Measurements from ENCODE around the gene LRRD1. TPM values are rescaled to one million over a fixed set of nuclear protein-coding genes. Genes with fewer than 3 reads are reported as not detected.

LRRD1 gene
- total and polyA plus RNA-seq, 10 of the 15 experiments (the other 5 are each of a cell fraction or from before 2014, with no cell fraction given), result 0.04 to 0.06 TPM; not detected in 8

- TF ChIP-seq NFYB (IDR thresholded peaks at IDR 0.05; ENCODE audit: insufficient read depth, low read depth, low read length) (peak; percentile 49; the same call in 1 of the 2 replicates), ASH2L (IDR thresholded peaks at IDR 0.05; ENCODE audit: borderline replicate concordance, low read depth) (0 out of 2 replicates have a peak, but pooled peaks have one; percentile 60), SMAD1 (IDR thresholded peaks at IDR 0.05; ENCODE audit: low read depth, partially characterized antibody) (peak; percentile 61), NFIC (IDR thresholded peaks at IDR 0.05; ENCODE audit: low read depth, low read length) (no peak), ESRRA (IDR thresholded peaks at IDR 0.05; ENCODE audit: low read length) (no peak), ZBTB11 (CRISPR knock-in tag; IDR thresholded peaks at IDR 0.05) (no peak), RAD51 (IDR thresholded peaks at IDR 0.05) (peak; percentile 17; the same call in 1 of the 2 replicates), BCLAF1 (IDR thresholded peaks at IDR 0.05) (no peak), MAX (IDR thresholded peaks at IDR 0.05; ENCODE audit: low read depth, low read length) (peak; percentile 39; the same call in 1 of the 2 replicates), LARP7 (IDR thresholded peaks at IDR 0.05) (peak; percentile 93), RFX5 (IDR thresholded peaks at IDR 0.05; ENCODE audit: low read depth, low read length) (no peak), ZBTB40 (IDR thresholded peaks at IDR 0.05; ENCODE audit: borderline replicate concordance) (peak; percentile 60; the same call in 1 of the 2 replicates), SPI1 (IDR thresholded peaks at IDR 0.05; ENCODE audit: borderline replicate concordance, insufficient read depth, low read depth, low read length) (no peak), BRCA1 (IDR thresholded peaks at IDR 0.05; ENCODE audit: low read depth, low read length) (peak; percentile 56; the same call in 1 of the 2 replicates), ZZZ3 (IDR thresholded peaks at IDR 0.05; ENCODE audit: control insufficient read depth, insufficient read length, low read depth) (no peak), HSF1 (IDR thresholded peaks at IDR 0.05; ENCODE audit: low read depth, low read length) (no peak)
These were observed 44.5 kb downstream of the LRRD1 start, which contains the start of gene CYP51A1 (continued) for GRCh38 chr7:92134271-92135051.

Measured in GM12878 (cell line).